M059J (cell line): ENCODE results near the gene SEPTIN10. TPM values are rescaled to one million over a fixed set of nuclear protein-coding genes. Genes with fewer than 3 reads are reported as not detected.
"Not testable (repeated sequence)": the region's sequence is repeated elsewhere in the genome, so short reads cannot be mapped to it uniquely, and the experiment has no call there.

Experiments used
- DNase-seq: peaks from one replicate; pipeline ENCODE4 v3.0.0-alpha.2; 2012; ENCODE audit warnings: low read depth
- total RNA-seq: library from RNA; depleted of rRNA; stranded (reverse); fragments of >200 nt; shearing (Covaris generic); gene quantifications from 2 replicates; pipeline ENCODE4 v1.2.3, GENCODE V29; 2014

SEPTIN10 gene
- total RNA-seq, 1 experiment from 2014 or later = 74.5 TPM

DNA sequence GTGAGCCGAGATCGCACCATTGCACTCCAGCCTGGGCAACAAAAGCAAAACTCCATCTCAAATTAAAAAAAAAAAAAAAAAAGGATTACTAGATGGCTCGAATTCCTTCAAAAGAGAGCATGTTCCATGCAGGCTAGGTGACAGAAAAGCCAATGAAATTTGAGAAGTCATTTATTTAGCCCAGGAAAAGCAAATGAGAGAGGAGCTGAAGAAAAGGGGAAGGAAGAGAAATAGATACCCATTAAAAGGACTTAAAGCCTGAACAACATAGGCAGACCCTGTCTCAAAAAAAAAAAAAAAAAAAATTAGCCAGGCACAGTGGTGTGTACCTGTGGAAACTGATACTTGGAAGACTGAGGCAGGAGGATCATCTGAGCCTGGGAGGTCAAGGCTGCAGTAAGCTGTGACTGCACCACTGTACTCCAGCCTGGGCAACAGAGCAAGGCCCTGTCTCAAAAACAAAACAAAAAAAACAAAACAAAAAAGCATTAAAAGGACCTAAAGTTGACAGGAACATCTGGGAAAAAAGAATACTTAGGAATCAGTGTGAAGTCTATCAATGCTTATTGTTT, 11.1 kb downstream of the SEPTIN10 start:
- DNase-seq = no peak

DNA sequence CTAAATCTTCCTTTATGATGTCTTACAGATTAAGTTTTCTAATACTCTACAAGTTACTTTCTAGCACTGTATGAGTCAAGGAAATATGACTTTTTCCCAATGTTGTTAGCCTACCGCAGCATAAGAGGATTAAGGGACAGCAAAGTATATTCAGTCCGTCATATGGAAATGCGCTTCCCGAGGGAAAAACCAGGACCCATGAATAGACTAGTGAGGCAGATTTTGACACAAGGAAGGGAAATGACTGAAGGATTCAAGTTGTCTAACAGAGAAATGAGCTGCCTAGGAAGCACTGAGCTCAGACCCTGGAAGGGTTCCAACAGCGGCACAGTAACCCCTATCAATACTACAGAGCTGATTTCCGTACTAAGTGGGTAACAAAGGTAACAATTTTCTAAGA, 12.0 kb downstream of the SEPTIN10 start:
- DNase-seq = no peak

DNA sequence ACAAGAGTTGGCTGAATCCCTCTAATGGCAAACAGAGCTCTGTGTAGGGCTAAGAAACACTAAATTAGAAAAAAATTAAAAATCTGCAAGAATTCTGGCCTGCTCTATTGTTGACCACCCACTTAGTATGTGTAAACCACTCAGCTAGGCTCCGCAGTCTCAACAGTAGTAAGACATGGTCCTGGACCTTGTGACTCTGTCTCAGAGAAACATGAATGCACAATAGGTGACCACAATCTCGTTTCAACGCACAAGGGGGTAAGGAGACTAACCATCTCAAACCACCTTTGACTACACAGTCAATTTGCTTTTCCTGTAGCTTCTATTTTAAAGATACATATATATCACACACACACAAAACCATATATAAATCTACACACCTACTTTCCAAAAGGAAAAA, 16.5 kb downstream of the SEPTIN10 start:
- DNase-seq = no peak

DNA sequence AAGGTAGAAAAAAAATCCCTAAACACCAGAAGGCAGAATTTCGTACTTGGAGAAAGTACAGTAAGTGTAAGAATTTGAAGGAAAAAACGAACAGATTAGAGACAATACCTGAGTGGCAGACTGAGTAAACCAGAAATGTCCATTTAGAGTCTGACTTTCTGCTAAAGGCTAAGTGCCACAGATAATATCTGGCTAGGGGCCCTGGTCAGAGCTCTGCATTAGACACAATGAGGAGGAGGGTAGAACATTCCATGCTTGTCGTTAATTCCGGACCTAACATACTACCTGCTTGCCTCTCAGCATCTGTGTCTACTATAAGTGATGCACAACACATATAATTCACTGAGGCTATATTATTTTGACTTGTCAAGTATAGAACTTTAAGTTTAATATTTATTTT, 18.1 kb downstream of the SEPTIN10 start:
- DNase-seq = no peak

DNA sequence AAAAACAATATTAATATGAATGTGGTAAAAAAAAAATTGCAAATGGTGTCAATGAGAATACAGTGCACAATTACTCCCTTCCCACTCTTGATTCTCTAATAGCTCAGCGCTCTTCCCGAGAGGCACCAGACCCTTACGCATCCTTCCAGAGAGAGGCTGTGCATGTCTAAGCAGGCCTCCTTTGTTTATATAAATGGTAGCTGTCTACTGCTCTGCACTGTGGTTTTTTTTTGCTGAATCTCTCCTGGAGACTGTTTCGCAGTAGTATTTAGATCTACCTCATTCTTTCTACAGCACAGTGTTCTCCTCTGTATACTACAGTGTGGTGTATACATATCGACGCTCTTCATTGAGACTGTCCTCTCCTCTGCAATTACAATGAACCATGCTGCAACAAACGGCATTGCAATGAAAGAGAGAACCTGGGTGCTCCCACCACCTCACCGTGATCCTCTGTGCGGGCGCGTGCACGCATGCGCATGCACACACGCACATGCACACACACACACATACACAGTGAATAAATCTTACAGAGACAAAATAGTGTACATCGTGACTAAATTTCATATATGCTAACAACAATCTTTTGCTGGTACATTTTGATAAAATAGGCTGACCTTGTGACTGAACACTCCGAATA, 19.4 kb downstream of the SEPTIN10 start:
- DNase-seq = no peak

DNA sequence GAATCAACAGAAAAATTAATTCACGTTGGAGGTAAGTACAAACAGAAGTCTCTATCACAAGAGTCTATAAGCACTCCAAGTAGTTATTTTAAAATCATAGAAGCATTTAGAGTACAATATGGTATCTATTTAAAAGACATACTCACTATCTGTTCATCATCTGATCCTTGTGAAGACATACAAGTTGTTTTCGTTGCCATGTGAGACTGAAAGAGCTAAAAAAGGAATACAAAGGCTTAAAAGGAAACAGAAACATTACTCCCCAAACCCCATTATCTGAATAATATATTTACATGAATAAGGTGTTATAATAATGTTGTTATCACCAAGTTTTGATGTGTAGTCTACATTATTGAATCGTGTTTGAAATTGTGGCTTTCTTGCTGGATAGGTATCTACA, 20.9 kb downstream of the SEPTIN10 start:
- no peak for DNase-seq

DNA sequence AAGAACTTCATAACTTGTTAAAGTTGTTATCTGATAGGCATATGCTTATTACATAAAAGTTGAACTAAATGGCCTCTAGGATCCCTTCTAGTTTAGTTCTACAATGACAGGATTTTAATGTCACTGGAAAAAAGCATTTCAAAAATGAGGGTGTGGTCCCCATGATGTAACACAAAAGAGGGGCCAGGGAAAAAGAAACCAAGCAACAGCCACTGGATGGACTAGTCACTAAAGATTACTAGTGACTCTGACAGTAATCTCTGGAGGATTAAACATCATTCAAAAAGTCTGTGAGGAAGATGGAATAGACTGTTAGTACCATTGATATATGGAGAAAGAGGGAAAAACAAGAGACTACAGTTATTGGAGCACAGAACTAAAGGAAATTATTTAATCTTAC, 22.6 kb downstream of the SEPTIN10 start:
- no peak for DNase-seq

DNA sequence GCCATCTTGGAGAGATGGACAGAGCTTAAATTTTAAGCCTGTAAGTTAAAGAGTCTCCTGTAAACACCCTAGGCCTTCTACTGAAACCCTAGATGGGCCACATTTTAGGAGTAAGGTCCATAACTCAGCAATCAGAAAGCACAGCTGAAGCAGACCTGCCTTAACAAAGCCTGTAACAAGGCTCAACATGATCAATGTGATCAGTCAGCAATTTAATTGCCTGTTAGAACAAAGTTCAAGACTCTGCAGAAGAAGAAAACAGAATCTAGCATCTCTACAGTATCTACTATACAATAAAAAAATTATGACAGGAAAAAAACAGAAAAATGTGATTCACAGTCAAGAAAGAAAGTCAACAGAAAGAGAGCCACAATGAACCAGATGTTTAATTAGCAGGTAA, 27.1 kb downstream of the SEPTIN10 start:
- DNase-seq = no peak

DNA sequence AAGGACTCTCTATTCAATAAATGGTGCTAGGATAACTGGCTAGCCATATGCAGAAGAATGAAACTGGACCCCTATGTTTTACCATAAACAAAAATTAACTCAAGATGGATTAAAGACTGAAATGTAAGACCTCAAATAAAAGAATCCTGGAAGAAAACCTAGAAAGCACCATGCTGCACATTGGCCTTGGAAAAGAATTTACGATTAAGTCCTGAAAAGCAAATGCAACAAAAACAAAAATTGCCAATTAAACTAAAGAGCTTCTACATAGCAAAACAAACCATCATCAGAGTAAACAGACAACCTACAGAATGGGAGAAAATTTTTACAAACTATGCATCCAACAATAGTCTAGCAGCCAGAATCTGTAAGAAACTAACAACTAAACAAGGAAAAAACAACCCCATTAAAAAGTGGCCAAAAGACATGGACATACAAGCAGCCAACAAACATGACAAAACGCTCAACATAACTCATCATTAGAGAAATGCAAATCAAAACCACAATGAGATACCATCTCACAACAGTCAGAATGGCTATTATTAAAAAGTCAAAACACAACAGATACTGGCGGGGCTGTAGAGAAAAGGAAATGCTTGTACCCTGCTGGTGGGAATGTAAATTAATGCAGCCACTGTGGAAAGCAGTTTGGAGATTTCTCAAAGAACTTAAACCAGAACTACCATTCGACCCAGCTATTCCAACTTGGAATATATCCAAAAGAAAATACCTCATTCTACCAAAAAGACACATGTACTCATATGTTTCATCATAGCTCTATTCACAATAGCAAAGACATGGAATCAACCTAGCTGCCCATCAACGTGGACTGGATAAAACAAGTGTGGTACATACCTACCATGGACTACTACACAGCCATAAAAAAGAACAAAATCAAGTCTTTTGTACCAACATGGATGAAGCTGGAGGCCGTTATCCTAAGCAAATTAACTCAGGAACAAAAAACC, 30.6 kb downstream of the SEPTIN10 start:
- peak; percentile 76 for DNase-seq

DNA sequence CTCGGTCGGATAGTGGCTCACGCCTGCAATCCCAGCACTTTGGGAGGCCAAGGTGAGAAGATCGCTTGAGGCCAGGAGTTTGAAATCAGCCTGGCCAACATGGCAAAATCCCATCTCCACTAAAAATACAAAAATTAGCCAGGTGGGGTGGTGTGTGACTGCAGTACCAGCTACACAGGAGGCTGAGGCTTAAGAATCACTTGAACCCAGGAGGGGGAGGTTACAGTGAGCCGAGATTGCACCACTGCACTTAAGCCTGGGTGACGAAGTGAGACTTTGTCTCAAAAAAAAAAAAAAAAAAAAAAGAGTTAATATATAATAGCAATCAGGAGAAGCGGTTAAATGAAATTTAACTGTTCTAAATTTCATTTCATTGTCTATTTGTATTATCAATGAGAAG, 36.1 kb downstream of the SEPTIN10 start:
- DNase-seq = not testable (repeated sequence)

DNA sequence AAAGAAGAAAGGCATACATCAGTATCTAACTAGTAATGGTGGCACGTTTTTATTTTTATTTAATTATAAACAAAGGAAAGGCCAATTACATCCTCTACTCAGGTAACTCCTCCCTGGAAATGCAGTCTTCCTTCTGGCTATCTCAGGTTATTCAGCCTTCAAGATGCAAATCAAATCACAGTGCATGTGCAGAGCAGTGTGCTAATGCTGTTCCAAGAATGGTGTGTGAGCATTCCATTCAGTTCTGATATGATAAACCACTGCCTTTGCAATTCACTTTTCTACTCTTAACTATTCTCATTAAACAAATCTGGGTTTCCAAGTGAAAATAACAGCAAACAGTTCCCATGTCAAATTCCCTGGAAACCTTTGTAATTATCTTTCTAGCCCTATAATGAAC, 38.4 kb downstream of the SEPTIN10 start:
- DNase-seq = no peak

DNA sequence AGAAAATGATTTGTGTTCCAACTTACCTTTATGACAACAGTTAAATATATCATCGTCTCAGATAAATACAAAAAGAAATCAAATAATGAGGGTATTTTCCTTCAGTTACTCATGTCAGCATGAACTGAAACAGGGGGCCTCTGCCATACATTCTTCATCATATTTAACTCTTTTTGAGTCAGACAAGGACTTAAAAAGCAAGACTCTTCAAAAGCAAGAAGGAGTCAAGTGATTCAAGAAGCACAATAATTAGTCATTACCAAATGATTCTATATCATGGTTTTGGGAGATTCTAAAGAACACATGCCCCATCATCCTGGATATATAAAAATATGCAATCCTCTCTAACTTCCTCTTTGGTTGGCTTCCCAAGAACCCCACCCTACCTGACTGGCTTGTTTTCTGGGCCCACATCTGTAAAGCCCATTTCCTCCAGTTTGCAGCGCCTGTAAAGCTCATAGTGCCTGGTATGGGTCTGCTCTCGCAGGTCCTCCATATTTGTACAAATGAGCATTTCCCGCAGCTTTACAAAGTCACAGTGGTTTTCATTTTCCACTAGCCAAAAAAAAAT, 49.7 kb downstream of the SEPTIN10 start:
- no peak for DNase-seq

DNA sequence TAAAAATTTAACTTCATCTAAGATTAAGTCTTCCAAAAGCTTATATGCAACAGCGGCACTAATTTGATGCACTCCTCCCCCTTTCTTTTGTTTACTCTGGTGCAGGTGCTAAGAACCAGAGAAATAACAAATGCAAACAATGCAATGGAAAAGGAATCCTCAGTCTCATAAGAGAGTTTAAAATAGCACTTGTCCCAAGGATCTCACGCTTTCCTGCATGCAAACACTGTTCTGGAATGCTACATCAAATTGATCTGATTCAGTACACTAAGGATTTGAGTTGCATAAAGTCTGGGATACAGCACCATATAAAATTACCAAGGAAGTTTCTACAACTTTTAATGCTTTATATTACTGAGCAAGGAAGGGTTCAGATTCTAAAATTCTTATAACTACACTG, 50.5 kb downstream of the SEPTIN10 start:
- no peak for DNase-seq

DNA sequence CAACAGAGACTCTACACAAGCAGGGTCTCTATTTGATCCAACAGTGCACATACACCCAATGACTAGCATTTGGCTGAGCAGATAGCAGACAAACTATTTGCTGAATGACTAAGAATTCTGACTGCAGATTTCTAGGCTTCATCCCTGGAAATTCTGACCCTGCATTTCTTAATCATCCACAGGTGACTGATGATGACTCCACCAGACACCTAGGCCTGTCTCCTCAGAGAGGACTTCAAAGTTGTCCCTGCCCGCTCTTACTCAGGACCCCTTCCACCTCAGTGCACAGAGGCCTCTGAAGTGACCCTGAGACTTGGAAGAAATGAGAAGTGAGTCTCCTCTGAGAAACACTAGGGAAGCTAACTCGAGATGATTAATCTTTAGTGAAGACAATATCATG, 51.3 kb downstream of the SEPTIN10 start:
- peak; percentile 45 for DNase-seq

DNA sequence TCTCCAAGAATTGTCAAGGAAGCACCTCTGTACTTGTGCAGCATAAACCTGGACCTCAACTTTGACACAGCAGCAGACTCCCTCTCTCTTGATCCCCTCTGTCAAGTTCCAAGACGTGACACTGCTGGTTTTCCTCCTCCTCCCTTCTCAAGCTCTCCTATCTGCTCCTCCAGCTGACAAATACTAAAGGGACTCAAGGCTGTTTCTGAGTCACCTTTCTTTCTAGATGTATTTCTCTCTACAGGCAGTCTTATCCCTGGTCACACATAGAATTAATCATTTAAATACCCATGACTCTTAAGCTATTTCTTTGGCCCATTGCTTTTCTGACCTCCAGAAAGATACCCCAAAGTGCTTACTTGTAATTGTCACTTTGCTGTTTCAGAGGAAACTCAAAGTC, 53.5 kb downstream of the SEPTIN10 start:
- DNase-seq = peak; percentile 56

DNA sequence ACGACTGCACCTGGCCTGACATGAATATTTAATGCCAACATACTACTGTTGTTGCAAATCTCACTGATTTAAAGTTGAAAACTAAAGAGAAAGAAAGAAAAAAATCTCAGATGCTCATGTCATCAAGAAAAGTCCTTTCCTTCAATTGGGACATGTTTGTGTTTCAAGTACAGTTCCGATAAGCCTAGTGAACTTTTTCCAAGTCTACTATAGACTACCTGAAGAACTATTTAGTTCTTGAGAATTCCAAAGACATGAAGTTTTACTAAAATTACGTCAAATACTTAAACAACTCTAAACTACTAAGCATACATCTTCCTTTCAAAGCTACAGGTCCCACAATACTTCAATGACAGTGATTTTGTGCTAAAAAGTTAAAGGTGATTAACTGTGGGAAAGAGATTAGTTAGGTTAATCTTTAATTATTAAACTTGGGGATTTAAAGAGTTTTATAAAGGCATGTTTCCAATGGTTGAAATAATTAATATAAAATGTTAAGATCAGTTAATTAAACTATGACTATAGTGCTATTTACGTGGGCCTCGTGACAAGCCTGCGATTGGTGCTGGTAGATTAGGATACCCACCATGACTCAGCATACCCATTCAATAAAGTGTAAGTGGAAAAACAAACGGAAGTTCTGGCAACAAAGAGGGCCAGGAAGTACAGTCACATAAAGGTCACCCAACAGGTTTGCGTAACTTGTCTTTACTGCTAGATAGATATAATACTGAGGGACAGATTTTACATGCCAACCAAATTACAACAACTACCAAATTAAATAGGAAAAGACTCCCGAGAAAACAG, 55.5 kb downstream of the SEPTIN10 start:
- peak; percentile 89 for DNase-seq

DNA sequence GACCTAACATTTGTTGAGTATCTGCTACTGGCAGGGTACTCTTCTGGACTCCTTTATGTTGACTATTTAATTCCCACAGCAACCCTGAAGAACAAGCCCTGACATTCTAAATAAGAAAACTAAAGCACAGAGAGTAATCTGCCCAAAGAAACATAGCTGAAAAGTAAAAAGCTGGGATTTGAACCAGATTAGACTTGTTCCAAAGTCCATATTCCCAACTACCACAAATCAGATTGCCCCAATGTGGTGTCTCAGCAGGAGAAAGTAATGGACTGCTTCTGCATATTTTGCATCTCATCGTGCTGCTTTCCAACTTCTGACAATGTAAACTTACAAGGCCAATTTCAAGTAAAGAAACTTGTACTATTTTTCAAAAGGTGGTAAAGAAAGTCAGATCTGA, 56.5 kb downstream of the SEPTIN10 start:
- DNase-seq = no peak

DNA sequence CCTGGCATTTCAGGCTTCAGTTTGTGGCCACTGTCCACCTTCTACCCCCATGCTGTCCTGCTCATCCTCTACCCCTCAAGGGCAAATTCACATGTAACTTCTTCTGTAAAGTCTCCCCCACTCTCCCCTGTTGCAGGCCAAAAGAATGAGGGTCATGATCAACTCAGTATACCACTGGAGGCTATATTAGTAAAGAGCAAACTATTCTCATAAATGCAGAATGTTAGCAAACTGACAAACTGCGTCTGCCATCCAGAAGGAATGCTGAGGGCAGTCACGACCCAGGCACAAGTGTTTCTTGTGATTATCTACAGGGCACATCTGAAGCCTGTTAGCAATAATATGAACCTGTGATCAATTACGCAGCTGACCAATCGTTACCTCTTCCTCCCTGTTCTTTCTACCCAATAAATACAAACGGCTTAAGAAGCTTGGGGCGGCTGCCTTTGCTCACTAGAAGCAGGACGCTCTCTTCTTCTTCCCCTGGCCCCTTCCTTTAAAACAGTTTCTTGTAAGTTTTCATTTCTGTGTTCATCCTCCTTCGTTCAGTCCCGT, 58.3 kb downstream of the SEPTIN10 start:
- DNase-seq = no peak

DNA sequence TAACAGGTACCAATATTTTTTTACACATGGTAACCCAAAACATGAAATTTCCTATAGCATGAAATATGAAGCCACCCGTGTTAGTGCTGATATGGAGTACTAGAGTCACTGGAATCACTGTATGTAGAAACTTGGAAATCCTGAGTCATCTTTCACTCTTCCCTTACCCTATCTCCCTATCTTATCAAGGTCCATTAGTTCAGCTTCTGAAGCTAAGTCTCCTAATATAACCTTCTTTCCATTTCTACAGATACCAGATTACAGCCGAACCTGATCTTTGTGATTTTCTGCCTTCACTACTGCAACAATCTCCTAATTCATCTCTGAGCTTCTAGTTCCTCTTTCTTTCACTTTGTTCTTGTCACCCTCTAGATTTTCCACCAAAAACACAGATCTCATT, 59.0 kb downstream of the SEPTIN10 start:
- DNase-seq = no peak

DNA sequence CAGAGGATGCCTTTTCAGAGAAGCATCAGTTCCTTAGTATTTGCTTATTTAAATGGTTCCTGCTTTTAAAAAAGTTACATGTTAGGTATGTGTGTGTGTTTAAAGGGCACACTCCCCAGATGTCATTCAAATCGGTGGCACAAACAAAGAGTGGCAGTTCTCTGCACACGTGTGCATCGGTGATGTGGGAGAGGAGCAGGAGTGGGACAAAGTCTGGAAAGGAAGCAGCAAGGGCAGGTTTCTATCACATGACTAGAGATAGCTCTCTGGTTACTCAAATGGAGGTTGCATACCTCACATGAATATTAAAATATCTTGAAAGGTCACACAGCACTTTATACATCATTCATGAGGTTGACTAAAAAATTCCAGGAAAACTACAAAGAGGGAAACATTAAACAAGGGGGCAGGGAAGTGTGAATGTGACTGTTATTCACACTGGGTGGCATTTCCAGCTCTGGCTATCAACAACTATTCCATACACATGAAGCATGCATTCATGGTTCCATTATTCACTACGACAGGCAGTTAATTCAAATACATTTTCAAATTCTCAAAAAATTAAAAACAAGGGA, 64.7 kb downstream of the SEPTIN10 start:
- DNase-seq = peak; percentile 21

DNA sequence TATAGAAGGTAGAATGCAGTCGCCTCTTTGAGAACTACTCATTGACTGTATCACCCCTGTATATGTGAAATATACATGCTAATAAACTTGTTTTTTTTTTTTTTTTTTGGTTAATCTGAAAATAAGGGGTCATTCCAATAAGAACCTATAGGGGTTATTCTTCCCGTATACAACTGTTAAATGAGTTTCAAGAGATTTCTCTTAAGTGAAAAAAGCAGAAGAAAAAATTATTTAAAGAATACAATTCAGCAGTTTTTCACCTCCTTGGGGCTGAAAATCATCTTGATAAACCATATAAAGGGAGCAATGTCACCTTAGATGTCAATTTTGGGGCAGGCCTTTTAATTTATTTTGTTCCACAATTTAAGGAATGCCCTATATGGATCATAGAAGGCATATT, 66.5 kb downstream of the SEPTIN10 start:
- DNase-seq = no peak
